Ecto neural progenitor cell (in vitro differentiated cells): Measurements from ENCODE around the gene APC2.
"Not testable (repeated sequence)": the region's sequence is repeated elsewhere in the genome, so short reads cannot be mapped to it uniquely, and the experiment has no call there.

ENCODE experiments used
- DNase-seq: peaks from one replicate; pipeline ENCODE4 v3.0.0-alpha.2; 2018; ENCODE audit warnings: low spot score

APC2 gene

DNA sequence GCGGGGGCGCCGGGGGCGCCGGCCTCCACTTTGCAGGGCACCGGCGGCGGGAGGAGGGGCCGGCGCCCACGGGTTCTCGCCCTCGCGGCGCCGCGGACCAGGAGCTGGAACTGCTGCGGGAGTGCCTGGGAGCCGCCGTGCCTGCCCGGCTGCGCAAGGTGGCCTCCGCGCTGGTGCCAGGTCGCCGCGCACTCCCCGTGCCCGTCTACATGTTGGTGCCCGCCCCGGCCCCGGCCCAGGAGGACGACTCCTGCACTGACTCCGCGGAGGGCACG is 17.2 kb downstream of the APC2 start:
- DNase-seq, result no peak

DNA sequence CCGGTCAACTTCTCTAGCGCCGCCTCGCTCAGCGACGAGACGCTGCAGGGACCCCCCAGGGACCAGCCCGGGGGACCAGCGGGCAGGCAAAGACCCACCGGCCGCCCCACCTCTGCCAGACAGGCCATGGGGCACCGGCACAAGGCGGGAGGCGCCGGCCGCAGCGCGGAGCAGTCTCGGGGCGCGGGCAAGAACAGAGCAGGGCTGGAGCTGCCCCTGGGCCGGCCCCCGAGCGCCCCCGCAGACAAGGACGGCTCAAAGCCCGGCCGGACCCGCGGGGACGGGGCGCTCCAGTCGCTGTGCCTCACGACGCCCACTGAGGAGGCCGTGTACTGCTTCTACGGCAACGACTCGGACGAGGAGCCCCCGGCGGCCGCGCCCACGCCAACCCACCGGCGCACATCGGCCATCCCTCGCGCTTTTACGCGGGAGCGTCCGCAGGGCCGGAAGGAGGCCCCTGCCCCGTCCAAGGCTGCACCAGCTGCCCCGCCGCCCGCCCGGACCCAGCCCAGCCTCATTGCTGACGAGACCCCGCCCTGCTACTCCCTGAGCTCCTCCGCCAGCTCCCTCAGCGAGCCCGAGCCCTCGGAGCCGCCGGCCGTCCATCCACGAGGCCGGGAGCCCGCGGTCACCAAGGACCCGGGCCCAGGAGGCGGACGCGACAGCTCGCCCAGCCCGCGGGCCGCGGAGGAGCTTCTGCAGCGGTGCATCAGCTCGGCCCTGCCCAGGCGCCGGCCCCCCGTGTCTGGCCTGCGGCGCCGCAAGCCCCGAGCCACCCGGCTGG is 17.8 kb downstream of the APC2 start:
- peak; percentile 68 for DNase-seq

GRCh38 chr19:1468274-1468820 is 18.4 kb downstream of the APC2 start:
- no peak for DNase-seq

DNA sequence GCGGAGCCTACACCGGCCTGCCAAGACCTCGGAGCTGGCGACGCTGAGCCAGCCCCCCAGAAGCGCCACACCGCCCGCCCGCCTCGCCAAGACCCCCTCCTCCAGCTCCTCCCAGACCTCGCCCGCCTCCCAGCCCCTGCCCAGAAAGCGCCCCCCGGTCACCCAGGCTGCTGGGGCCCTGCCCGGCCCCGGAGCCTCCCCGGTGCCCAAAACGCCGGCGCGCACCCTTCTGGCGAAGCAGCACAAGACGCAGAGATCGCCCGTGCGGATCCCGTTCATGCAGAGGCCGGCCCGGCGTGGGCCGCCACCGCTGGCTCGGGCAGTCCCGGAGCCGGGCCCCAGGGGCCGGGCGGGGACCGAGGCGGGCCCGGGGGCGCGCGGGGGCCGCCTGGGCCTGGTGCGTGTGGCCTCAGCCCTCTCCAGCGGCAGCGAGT is 18.9 kb downstream of the APC2 start:
- DNase-seq, result peak; percentile 73

- DNase-seq, result no peak
These were observed 19.5 kb downstream of the APC2 start for GRCh38 chr19:1469255-1470054.

DNA sequence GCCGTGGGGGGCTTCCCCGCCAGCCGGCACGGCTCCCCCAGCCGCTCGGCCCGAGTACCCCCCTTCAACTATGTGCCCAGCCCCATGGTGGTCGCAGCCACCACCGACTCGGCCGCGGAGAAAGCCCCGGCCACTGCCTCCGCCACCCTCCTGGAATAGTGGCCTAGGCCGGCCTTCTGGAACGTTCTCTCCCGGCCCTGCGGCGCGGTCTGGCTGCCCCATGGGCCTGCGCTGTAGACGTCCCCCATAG is 20.1 kb downstream of the APC2 start:
- no peak for DNase-seq

DNA sequence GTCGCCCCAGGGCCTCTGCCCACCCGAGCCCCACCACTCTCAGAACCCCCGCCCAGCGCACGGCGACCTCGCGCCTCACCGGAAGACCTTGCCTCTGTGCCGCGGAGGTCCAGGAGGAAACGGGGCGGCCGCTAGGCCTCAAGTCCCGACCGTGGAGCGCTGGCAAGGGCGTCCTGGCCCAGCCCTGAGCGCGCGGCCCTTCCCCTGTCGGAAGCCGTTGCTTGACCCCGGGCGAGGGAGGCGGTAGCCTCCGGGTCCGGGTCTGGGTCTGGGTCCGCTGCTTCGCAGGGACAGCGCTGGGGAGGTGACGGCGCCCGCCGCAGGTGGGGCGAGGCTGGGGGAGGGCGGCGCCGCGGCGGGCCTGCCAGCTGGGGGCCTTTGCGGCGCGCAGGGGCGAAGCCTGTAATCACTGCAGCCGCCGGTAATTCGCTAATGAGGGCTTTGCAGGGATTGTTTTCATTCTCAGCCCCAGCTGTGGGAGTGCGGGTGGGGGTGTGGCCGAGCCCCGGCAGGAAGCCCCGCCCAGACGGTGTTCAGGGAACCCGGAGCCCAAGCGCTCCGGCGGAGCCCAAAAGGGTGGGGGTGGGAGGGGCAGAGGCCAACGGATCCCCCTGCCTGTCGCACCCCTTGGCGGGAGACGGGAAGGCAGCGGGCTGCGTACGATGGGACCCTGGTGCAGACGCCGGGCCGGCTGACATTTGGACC is 20.5 kb downstream of the APC2 start:
- DNase-seq, result peak; percentile 83

DNA sequence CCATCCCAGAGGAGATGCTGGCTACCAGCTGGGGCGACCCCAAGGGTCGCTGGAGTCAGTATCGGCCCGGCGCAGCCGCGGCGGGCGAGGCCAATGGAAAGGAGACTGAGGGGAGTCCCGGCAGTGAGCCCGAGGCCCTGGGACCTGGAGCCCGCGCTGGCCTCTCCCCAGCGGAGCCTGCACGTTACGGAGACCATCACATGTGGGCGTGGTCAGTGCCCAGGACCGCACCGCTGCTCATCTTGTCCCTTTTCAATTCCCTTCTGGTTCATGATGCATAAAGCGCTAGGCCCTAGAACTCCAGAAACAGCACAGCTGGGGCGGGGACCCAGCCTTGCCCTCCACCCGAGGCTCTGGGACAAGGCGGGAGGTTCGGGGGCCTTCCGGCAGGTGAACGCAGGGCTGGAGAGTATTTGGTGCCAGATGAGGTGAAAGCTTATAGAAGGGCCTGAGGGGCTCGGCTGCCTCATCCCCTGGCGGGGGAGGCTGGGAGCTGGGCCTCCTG is 21.1 kb downstream of the APC2 start:
- DNase-seq, result peak; percentile 80

DNA sequence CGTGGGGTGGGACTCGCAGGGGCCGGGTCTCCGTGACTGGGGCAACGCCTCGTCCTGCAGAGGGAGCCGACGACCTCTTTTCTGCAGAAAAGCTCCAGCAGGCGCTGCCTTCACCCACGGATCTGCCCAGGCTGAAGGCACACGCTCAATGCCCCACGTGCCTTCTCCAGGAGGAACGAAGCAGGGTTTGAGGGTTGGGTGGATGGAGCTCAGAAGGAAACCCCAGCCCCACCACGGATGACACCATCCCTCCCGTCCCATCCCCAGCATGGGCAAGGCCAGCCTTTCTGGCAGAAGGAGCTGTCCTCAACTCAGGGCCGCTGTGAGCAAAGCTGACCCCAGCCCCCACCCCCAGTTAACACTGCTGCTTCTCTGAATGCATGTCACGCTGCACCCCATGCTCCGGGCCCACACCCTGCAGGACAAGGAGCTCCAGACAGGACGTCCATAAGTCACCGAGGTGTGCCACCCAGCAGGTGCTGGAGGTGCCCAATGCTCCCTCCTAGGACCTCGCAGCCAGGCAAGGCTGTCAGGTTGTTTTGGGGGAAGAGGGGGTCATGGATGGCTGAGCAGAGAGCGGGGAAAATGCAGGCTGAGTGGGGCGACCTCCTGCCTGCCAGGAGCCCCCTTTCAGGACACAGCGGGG is 21.7 kb downstream of the APC2 start:
- DNase-seq, result no peak

DNA sequence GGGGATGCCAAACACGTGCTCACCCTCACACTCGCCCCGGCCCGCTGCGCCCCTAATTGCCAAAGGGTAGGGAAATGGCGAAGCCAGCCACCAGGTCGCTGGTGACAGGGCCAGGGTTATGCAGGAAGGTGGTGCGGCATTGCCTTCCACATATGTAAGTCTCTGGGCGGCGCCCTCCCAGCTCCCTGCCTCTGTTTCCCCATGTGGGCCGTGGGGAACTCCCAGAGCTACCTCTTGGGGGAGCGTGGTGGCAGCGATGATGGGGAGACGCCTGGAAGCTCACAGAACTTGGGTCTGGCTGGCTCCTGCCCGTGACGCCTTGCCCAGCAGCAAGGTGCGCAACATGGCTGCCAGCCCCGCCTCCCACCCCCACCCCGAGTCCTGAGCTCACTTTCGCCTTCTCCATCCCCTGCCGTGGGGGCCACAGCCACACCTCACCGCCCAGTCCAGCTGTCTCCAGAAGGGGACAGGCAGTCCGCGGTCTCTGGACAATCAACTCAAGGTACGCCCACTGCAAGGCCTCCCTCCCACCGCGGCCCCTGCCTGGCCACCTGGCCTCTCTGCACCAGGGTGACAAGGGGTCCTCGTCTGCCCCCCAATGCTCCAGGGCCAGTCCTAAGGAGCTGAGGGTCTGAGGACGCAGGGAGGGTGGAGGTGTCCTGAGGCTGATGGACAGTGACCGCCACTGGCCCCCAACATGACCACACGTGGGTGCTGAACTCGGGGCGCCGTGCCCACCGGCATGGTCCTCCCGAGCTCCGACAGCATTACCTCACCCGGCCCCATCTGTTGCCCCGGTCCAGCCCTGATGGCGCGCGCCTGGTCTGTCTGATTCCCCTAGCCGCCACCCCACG is 22.5 kb downstream of the APC2 start:
- DNase-seq, result no peak

GRCh38 chr19:1473085-1473851 is 23.3 kb downstream of the APC2 start:
- DNase-seq, result no peak

GRCh38 chr19:1474011-1474764 is 24.3 kb downstream of the APC2 start:
- DNase-seq, result no peak

- no peak for DNase-seq
These were observed 24.9 kb downstream of the APC2 start for GRCh38 chr19:1474765-1475351.

GRCh38 chr19:1475751-1476437 is 26.0 kb downstream of the APC2 start:
- no peak for DNase-seq

DNA sequence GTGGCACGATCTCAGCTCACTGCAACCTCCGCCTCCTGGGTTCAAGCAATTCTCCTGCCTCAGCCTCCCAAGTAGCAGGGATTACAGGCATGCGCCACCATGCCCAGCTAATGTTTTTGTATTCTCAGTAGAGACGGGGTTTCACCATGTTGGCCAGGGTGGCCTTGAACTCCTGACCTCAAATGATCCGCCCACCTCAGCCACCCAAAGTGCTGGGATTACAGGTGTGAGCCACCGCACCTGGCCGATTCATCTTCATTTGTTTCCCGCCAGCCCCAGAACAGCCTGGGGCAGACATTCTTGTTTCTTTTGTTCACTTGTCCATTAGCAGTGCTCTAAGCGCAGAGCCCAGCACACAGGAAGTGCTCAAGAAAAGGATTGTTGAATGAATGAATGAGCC is 27.1 kb downstream of the APC2 start:
- DNase-seq, result not testable (repeated sequence)

GRCh38 chr19:1478934-1479707 is 29.2 kb downstream of the APC2 start, which contains the start of gene C19orf25:
Gene C19orf25 (minus strand): TSS chr19:1479215. CDS start chr19:1478903, 312 bp downstream.
- DNase-seq, result peak; percentile 97

DNA sequence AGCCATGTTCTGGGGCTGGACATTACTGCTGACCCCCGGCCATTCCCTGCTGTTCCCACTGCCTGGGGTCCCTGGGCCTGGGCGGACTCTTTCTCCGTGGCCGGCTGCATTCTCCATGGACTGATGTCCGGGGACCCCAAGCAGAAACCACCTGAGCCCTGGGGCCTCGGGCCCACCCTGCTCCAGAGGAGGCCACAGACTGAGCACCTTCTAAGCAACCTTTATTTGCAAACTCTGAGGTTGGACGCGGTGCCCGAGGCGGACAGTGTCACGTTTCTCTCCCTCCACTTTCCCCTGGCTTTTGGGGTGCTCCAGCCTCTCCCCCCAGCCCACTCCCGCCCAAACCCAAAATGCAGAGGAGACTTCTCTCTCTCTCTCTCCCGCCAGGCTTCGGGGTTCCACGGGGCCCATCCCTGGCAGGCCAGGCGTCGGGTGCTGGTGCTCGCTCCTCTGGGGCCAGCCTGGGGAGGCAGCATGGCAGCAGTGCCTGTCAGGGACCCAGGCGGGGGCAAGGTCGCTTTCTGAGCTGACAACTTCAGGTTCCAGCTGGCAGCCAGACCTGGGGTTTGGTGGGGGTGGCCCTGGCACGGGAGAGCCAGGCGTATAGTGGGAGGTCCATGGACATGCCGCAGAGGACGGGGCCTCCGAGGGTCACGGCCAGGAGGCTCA is 31.4 kb downstream of the APC2 start:
- no peak for DNase-seq
